ENCODE data around the gene MYH9. TPM values are rescaled to one million over a fixed set of nuclear protein-coding genes. Genes with fewer than 3 reads are reported as not detected.

The MYH9 gene
- total RNA-seq, 6 experiments from 2014 or later = 881 to 1,084 (median 937) TPM

DNA sequence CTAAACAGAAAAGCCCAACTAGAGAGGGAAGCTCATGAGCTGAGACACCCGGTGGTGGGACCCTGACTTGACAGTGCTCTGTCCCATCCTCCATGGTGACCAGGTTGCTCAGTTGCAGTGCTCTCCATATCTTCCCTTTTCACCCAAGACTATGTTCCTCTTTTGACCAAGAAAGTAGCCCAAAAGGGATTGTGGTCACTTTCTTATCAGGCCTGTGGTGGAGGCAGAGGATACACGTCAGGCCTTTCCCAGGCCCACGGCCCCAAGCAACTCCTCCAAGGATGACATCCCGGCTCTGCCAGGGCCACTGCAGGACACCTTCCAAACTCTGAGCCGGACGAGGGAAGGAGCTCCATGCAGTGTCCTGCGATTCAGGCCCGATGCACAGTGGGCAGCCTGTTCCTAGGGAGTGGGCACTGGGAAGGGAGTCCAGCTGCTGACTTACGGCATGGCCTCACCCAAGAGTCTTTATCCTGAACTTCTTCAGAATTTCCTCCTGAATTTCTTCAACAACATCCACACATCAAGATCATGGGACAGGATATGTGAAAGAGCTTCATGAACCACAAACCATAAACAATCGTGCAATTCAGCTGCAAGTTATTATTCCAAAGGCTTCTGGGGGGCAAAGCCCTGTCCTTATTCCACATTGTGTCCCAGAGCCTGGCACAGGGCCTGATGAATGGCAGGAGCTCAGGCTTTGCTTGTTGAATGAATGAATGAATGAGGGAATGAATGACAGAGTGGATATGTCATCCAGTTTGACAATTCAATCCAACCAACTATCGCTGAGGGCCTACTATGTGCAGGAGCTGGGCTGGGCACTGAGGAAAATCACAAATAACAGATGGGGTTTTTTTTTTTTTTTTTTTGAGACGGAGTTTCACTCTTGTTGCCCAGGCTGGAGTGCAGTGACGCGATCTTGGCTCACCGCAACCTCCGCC, 36.0 kb upstream of the MYH9 start:
- no peak overlapping the region for H3K27ac Mint-ChIP-seq
- H3K36me3 Mint-ChIP-seq (ENCODE audit: low read depth) = no peaks in the 10 kb centered on the region
- DNase-seq = no peak
- H3K4me1 Mint-ChIP-seq (ENCODE audit: low read depth) = peaks cover 48% of the 10 kb centered on the region
- H3K27me3 Mint-ChIP-seq (ENCODE audit: insufficient read depth) = no peaks in the 10 kb centered on the region
- no peaks in the 10 kb centered on the region for H3K9me3 Mint-ChIP-seq
- H3K4me3 Mint-ChIP-seq = no peak overlapping the region
- TF ChIP-seq, protein P1, sequence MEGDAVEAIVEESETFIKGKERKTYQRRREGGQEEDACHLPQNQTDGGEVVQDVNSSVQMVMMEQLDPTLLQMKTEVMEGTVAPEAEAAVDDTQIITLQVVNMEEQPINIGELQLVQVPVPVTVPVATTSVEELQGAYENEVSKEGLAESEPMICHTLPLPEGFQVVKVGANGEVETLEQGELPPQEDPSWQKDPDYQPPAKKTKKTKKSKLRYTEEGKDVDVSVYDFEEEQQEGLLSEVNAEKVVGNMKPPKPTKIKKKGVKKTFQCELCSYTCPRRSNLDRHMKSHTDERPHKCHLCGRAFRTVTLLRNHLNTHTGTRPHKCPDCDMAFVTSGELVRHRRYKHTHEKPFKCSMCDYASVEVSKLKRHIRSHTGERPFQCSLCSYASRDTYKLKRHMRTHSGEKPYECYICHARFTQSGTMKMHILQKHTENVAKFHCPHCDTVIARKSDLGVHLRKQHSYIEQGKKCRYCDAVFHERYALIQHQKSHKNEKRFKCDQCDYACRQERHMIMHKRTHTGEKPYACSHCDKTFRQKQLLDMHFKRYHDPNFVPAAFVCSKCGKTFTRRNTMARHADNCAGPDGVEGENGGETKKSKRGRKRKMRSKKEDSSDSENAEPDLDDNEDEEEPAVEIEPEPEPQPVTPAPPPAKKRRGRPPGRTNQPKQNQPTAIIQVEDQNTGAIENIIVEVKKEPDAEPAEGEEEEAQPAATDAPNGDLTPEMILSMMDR (IDR thresholded peaks at IDR 0.05) = no peak

DNA sequence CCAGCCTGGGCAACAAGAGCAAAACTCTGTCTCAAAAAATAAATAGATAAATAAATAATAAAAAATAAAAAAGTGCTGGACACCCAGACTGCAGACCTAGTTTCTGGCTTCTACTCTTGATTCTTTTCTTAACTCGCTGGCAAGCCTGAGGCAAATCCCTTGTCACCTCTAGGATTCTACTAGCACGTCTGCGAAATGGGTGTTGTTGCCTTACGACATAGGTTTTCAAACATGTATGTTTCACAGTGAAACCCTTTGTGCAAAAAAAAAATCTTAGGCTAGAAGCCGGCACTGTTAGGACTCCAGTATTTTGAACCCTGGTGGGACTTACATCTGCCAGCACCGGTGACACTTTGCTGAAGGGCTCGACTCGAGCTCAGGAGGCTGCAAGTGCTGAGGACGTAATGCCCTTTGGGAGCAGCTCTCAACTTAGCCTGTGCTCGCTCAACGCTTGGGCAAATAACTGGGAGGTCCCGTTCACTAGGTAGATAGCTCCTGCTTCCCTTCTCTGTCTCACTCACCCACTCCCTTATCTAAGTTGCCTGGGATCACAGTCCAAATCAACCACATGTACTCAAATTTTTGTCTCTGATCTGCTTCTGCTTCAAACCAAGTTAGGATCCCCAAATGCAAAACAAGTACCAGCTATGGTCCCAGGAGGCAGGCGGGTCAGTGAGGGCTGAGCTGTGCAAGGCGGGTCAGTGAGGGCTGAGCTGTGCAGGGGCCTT, 34.7 kb upstream of the MYH9 start:
- Mint-ChIP-seq H3K9me3 (no peaks in the 10 kb centered on the region), H3K4me1 (ENCODE audit: low read depth) (peaks cover 50% of the 10 kb centered on the region), H3K36me3 (ENCODE audit: low read depth) (no peaks in the 10 kb centered on the region), H3K4me3 (no peak overlapping the region), H3K27me3 (ENCODE audit: insufficient read depth) (no peaks in the 10 kb centered on the region), H3K27ac (no peak overlapping the region)
- DNase-seq = no peak
- TF ChIP-seq, protein P1 (IDR thresholded peaks at IDR 0.05) = no peak

DNA sequence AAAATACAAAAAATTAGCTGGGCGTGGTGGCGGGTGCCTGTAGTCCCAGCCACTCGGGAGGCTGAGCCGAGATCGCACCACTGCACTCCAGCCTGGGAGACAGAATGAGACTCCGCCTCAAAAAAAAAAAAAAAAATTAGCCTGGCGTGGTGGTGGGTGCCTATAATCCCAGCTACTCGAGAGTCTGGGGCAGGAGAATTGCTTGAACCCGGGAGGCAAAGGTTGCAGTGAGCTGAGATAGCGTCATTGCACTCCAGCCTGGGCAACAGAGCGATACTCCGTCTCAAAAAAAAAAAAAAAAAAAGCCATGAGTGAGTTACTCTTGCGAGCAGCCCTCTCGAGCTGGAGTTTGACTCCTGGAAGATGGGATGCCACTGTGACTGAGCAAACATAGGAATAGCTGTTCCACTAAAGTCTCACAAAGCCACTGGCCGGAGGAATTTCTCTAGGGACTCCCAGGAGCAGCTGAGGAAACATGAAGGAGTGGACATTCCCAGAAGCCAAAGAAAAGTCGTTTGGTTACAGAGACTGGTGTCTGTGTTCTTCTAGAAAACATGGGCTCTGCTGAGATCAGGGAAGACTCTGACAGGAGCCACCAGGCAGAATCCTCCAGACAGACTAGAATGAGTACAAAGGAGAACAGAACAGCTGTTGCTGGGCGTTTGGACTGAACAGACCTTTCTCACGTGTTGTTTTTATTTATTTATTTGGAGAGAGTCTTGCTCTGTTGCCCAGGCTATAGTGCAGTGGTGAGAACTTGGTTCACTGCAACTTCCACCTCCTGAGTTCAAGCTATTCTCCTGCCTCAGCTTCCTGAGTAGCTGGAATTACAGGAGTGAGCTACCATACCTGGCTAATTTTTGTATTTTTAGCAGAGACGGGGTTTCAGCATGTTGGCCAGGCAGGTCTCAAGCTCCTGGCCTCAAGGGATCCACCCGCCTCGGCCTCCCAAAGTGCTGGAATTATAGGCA, 32.4 kb upstream of the MYH9 start:
- Mint-ChIP-seq H3K4me1 (ENCODE audit: low read depth) (peaks cover 52% of the 10 kb centered on the region), H3K27me3 (ENCODE audit: insufficient read depth) (no peaks in the 10 kb centered on the region), H3K9me3 (no peaks in the 10 kb centered on the region), H3K36me3 (ENCODE audit: low read depth) (no peaks in the 10 kb centered on the region), H3K4me3 (peak overlapping the region; percentile 80), H3K27ac (peak overlapping the region; percentile 87)
- no peak for DNase-seq
- TF ChIP-seq, protein P1 (IDR thresholded peaks at IDR 0.05) = no peak

DNA sequence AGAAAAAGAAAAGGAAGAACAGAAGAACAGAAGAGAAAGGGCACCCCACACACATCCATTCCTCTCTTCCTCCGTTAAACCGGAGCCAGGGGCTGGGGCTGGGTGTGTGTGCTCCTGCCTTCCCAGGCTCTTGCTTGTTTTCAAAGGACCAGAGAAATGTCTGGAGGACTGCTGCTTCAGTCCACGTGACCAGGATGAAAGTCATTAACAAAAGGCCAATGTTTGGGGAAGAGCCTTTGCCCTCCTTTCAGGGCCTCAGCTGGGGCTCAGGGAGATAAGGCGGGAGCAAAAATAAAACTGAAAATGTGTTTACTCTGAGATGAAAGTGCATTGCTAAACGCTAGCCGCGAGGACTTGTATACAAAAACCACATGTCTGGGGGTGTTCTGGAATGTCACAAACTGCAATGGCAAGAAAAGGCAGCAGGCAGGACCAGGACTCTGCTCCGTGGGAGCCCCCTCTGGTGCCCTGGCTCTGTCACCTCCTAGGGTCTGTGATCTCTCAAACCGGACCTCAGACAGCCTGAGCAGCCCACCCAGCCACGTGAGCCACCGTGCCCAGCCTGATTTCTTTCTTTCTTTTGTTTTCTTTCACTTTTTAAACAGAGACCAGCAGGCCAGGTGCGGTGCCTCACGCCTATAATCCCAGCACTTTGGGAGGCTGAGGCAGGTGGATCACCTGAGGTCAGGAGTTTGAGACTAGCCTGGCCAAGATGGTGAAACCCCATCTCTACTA, 31.6 kb upstream of the MYH9 start:
- H3K36me3 Mint-ChIP-seq (ENCODE audit: low read depth) = no peaks in the 10 kb centered on the region
- H3K27me3 Mint-ChIP-seq (ENCODE audit: insufficient read depth) = no peaks in the 10 kb centered on the region
- no peaks in the 10 kb centered on the region for H3K9me3 Mint-ChIP-seq
- peak overlapping the region; percentile 80 for H3K4me3 Mint-ChIP-seq
- TF ChIP-seq, protein P1 (IDR thresholded peaks at IDR 0.05) = no peak
- H3K27ac Mint-ChIP-seq = peak overlapping the region; percentile 87
- peaks cover 44% of the 10 kb centered on the region for H3K4me1 Mint-ChIP-seq (ENCODE audit: low read depth)
- DNase-seq = peak; percentile 52
